ENCODE measurements around the gene SLC25A27.

Gene SLC25A27

GRCh38 chr6:46612645-46613044 is 40.1 kb upstream of the SLC25A27 start (continued):
- no peak for TF ChIP-seq ZSCAN23 (tag by site-specific recombination; IDR thresholded peaks at IDR 0.05)
- no peak for TF ChIP-seq YY2 (tag by site-specific recombination; IDR thresholded peaks at IDR 0.05)

GRCh38 chr6:46618726-46619125 is 34.0 kb upstream of the SLC25A27 start:
- ChIA-PET CTCF (interaction anchor here (0.6 to 1.1 kb wide), 3 partner anchors 37 to 691 kb away, joined by 3 to 4 read pairs (median 3); no protein-coding TSS in a partner anchor), POLR2A (no interaction called here)
- Histone ChIP-seq H3K9me3 (ENCODE audit: control insufficient read depth, insufficient read depth, low read depth, low read length) (no peaks in the 10 kb centered on the region; the same call in 1 of the 2 replicates), H3K36me3 (ENCODE audit: control insufficient read depth in 2 of 2, insufficient read depth in 1 of 2, low read length in 2 of 2) (no peaks in the 10 kb centered on the region), H3K4me3 (ENCODE audit: low read depth, low read length) (no peak overlapping the region), H3K4me1 (ENCODE audit: control insufficient read depth, insufficient read depth, low read length) (no peaks in the 10 kb centered on the region), H3K27ac (ENCODE audit: extremely low read depth, low read depth, low read length) (no peak overlapping the region)
- no peak for TF ChIP-seq ZNF621 (tag by site-specific recombination; IDR thresholded peaks at IDR 0.05)
- TF ChIP-seq ZNF140 (tag by site-specific recombination; IDR thresholded peaks at IDR 0.05) = no peak
- no peak for TF ChIP-seq ZNF223 (tag by site-specific recombination; IDR thresholded peaks at IDR 0.05)
- TF ChIP-seq SCRT1 (tag by site-specific recombination; IDR thresholded peaks at IDR 0.05; ENCODE audit: borderline replicate concordance) = no peak
- TF ChIP-seq ZBTB8A (tag by site-specific recombination; IDR thresholded peaks at IDR 0.05) = no peak
- no peak for TF ChIP-seq ZNF560 (tag by site-specific recombination; IDR thresholded peaks at IDR 0.05; ENCODE audit: borderline replicate concordance)

- no peaks in the 10 kb centered on the region for H3K4me1 ChIP-seq (ENCODE audit: control insufficient read depth, insufficient read depth, low read length)
- H3K27ac ChIP-seq (ENCODE audit: extremely low read depth, low read depth, low read length) = no peak overlapping the region
- POLR2A ChIA-PET = no interaction called here
- H3K36me3 ChIP-seq (ENCODE audit: control insufficient read depth in 2 of 2, insufficient read depth in 1 of 2, low read length in 2 of 2) = peaks cover 0 to 2% of the 10 kb centered on the region in 2 experiments
- TF ChIP-seq ZNF654 (tag by site-specific recombination; IDR thresholded peaks at IDR 0.05; ENCODE audit: low read depth) = peak; percentile 58
- no peak for TF ChIP-seq ZNF792 (tag by site-specific recombination; IDR thresholded peaks at IDR 0.05)
- TF ChIP-seq ZNF280C (tag by site-specific recombination; IDR thresholded peaks at IDR 0.05) = no peak
- peak; percentile 39; the same call in 1 of the 2 replicates for TF ChIP-seq PRDM1 (tag by site-specific recombination; IDR thresholded peaks at IDR 0.05)
- TF ChIP-seq ZNF155 (tag by site-specific recombination; IDR thresholded peaks at IDR 0.05) = no peak
- TF ChIP-seq ZNF221 (tag by site-specific recombination; IDR thresholded peaks at IDR 0.05; ENCODE audit: borderline replicate concordance) = no peak
- no peak for TF ChIP-seq ZNF776 (tag by site-specific recombination; IDR thresholded peaks at IDR 0.05; ENCODE audit: borderline replicate concordance)
- CTCF ChIA-PET = no interaction called here
- H3K9me3 ChIP-seq (ENCODE audit: control insufficient read depth, insufficient read depth, low read depth, low read length) = no peaks in the 10 kb centered on the region; the same call in 1 of the 2 replicates
- H3K4me3 ChIP-seq (ENCODE audit: low read depth, low read length) = no peak overlapping the region
Measured at GRCh38 chr6:46626228-46626909, 26.4 kb upstream of the SLC25A27 start.

DNA sequence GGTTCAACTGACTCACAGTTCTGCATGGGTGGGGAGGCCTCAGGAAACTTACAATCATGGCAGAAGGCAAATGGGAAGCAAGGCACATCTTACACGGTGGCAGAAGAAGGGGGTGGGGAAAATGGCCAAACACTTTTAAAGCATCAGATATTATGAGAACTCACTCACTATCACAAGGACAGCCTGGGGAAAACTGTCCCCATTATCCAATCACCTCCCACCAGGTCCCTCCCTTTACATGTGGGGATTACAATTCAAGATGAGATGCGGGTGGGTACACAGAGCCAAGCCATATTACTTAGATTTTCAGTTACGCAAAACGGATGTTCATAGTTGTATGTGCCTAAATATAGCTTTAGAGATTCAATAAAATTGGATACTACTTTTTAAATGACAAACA is 25.8 kb upstream of the SLC25A27 start:
- Histone ChIP-seq H3K27ac (ENCODE audit: extremely low read depth, low read depth, low read length) (no peak overlapping the region), H3K4me1 (ENCODE audit: control insufficient read depth, insufficient read depth, low read length) (no peaks in the 10 kb centered on the region), H3K9me3 (ENCODE audit: control insufficient read depth, insufficient read depth, low read depth, low read length) (no peaks in the 10 kb centered on the region), H3K4me3 (ENCODE audit: low read depth, low read length) (no peak overlapping the region), H3K36me3 (ENCODE audit: control insufficient read depth in 2 of 2, insufficient read depth in 1 of 2, low read length in 2 of 2) (peaks cover 0 to 2% of the 10 kb centered on the region in 2 experiments)
- CTCF ChIA-PET = interaction anchor here (0.6 to 1.7 kb wide), 4 partner anchors 13 to 407 kb away, joined by 3 to 15 read pairs (median 8); no protein-coding TSS in a partner anchor
- POLR2A ChIA-PET = no interaction called here
- TF ChIP-seq ZSCAN16 (tag by site-specific recombination; IDR thresholded peaks at IDR 0.05) (no peak), PRDM1 (tag by site-specific recombination; IDR thresholded peaks at IDR 0.05) (no peak), ZNF248 (tag by site-specific recombination; IDR thresholded peaks at IDR 0.05) (no peak), ZNF132 (tag by site-specific recombination; IDR thresholded peaks at IDR 0.05; ENCODE audit: borderline replicate concordance) (no peak), ZNF768 (tag by site-specific recombination; IDR thresholded peaks at IDR 0.05) (no peak), ZNF521 (tag by site-specific recombination; IDR thresholded peaks at IDR 0.05) (no peak), ZNF223 (tag by site-specific recombination; IDR thresholded peaks at IDR 0.05) (no peak), ZNF155 (tag by site-specific recombination; IDR thresholded peaks at IDR 0.05) (no peak), ZNF701 (tag by site-specific recombination; IDR thresholded peaks at IDR 0.05) (no peak), ZNF837 (tag by site-specific recombination; IDR thresholded peaks at IDR 0.05) (no peak), RBAK (tag by site-specific recombination; IDR thresholded peaks at IDR 0.05) (no peak), ZNF19 (tag by site-specific recombination; IDR thresholded peaks at IDR 0.05; ENCODE audit: low read depth) (no peak)
